Hepatocyte (in vitro differentiated cells): ENCODE measurements around the gene RD3L. TPM values are rescaled to one million over a fixed set of nuclear protein-coding genes. Genes with fewer than 3 reads are reported as not detected.

Source experiments
- DNase-seq: peaks from one replicate; pipeline ENCODE4 v3.0.0-alpha.2; 2016; ENCODE audit warnings: low spot score
- H2AFZ ChIP-seq: fragments of 200-600 bp; sonication (generic); 2 replicates; pipeline ENCODE4 v1.6.0; 2016; ENCODE audit warnings: antibody characterized with exemption, mild to moderate bottlenecking
- H3K27ac ChIP-seq: fragments of 200-600 bp; sonication (generic); 2 replicates; pipeline ENCODE4 v1.5.1; 2016; ENCODE audit warnings: mild to moderate bottlenecking
- H3K27me3 ChIP-seq: fragments of 200-600 bp; sonication (generic); 2 replicates; pipeline ENCODE4 v1.6.1; 2016
- H3K36me3 ChIP-seq: fragments of 200-600 bp; sonication (generic); replicated peaks from 2 replicates; pipeline ENCODE4 v1.5.1; 2016; ENCODE audit warnings: low read depth; ENCODE audit not compliant: insufficient read depth
- H3K4me1 ChIP-seq: fragments of 200-600 bp; sonication (generic); 2 replicates; pipeline ENCODE4 v1.5.1; 2016; ENCODE audit warnings: mild to moderate bottlenecking, moderate library complexity; ENCODE audit not compliant: insufficient read depth
- H3K4me2 ChIP-seq: fragments of 200-600 bp; sonication (generic); 2 replicates; pipeline ENCODE4 v1.6.0; 2016
- H3K4me3 ChIP-seq: fragments of 200-600 bp; sonication (generic); 2 replicates; pipeline ENCODE4 v1.5.1; 2016; ENCODE audit warnings: mild to moderate bottlenecking
- H3K79me2 ChIP-seq: fragments of 200-600 bp; sonication (generic); 2 replicates; pipeline ENCODE4 v1.6.0; 2017; ENCODE audit warnings: mild to moderate bottlenecking
- H3K9me2 ChIP-seq: fragments of 200-600 bp; sonication (generic); replicated peaks from 2 replicates; pipeline ENCODE4 v1.6.0; 2017; ENCODE audit warnings: mild to moderate bottlenecking; ENCODE audit not compliant: insufficient read depth
- H3K9me3 ChIP-seq: fragments of 200-600 bp; sonication (generic); 2 replicates; pipeline ENCODE4 v1.5.1; 2016; ENCODE audit warnings: low read depth, mild to moderate bottlenecking
- H4K20me1 ChIP-seq: fragments of 200-600 bp; sonication (generic); 2 replicates; pipeline ENCODE4 v1.6.0; 2016; ENCODE audit warnings: mild to moderate bottlenecking; ENCODE audit not compliant: insufficient read depth, poor library complexity, severe bottlenecking
- CTCF ChIP-seq: fragments of 200-600 bp; sonication (generic); IDR thresholded peaks from 2 replicates; pipeline ENCODE4 v1.5.1; 2016; ENCODE audit warnings: antibody characterized with exemption, mild to moderate bottlenecking; ENCODE audit not compliant: poor library complexity
- EZH2 ChIP-seq: fragments of 200-600 bp; sonication (generic); IDR thresholded peaks from 2 replicates; pipeline ENCODE4 v1.6.1; 2016; ENCODE audit warnings: antibody characterized with exemption, mild to moderate bottlenecking, borderline replicate concordance
- EZH2phosphoT487 ChIP-seq: fragments of 200-600 bp; sonication (generic); IDR thresholded peaks from one replicate; pipeline ENCODE4 v1.6.1; 2018; ENCODE audit warnings: antibody characterized with exemption, mild to moderate bottlenecking, low read depth, moderate library complexity; ENCODE audit not compliant: unreplicated experiment, severe bottlenecking
- WGBS: methylation state at CpG from one replicate; pipeline ENCODE4 v1.1.6; 2016; ENCODE audit warnings: low lambda C conversion rate; ENCODE audit errors: missing lambda C conversion rate; 5-methylcytosine and 5-hydroxymethylcytosine counted together
- polyA plus RNA-seq: library from polyadenylated mRNA; unstranded; fragments of >200 nt; fragmentation: Nextera tagmentation; extraction: Ambion mirVana; gene quantifications from 2 replicates; pipeline ENCODE4 v1.2.1, GENCODE V29; 2016
- total RNA-seq: library from RNA; depleted of rRNA; stranded (reverse); fragments of >200 nt; gene quantifications from 2 replicates; pipeline ENCODE4 v1.2.3, GENCODE V29; 2014

Gene RD3L
- total and polyA plus RNA-seq, 2 experiments from 2014 or later, result not detected

- Histone ChIP-seq H3K4me2 (no peak overlapping the region), H3K36me3 (no peaks in the 10 kb centered on the region), H3K4me3 (no peak overlapping the region), H3K27ac (no peak overlapping the region), H4K20me1 (no peaks in the 10 kb centered on the region), H2AFZ (no peak overlapping the region), H3K9me3 (no peaks in the 10 kb centered on the region), H3K9me2 (no peaks in the 10 kb centered on the region), H3K79me2 (no peaks in the 10 kb centered on the region), H3K4me1 (no peaks in the 10 kb centered on the region), H3K27me3 (no peaks in the 10 kb centered on the region)
- TF ChIP-seq EZH2phosphoT487, result no peak
- no peak for TF ChIP-seq CTCF
- no peak for TF ChIP-seq EZH2
- no peak for DNase-seq
Observed at GRCh38 chr14:103966631-103967030, 24.3 kb upstream of the RD3L start.

GRCh38 chr14:103961928-103962578, 19.7 kb upstream of the RD3L start:
- TF ChIP-seq EZH2 (no peak), CTCF (no peak), EZH2phosphoT487 (no peak)
- Histone ChIP-seq H3K9me2 (no peaks in the 10 kb centered on the region), H3K4me2 (no peak overlapping the region), H3K27me3 (no peaks in the 10 kb centered on the region), H3K4me1 (no peaks in the 10 kb centered on the region), H2AFZ (no peak overlapping the region), H3K79me2 (no peaks in the 10 kb centered on the region), H3K4me3 (no peak overlapping the region), H3K27ac (no peak overlapping the region), H3K9me3 (no peaks in the 10 kb centered on the region), H4K20me1 (no peaks in the 10 kb centered on the region), H3K36me3 (no peaks in the 10 kb centered on the region)
- 90% methylated on average over 5 of the region's 5 CpGs for WGBS
- no peak for DNase-seq

- TF ChIP-seq EZH2 (no peak), CTCF (no peak), EZH2phosphoT487 (no peak)
- H3K27ac ChIP-seq, result no peak overlapping the region
- H3K27me3 ChIP-seq, result no peaks in the 10 kb centered on the region
- no peaks in the 10 kb centered on the region for H4K20me1 ChIP-seq
- H3K9me3 ChIP-seq, result no peaks in the 10 kb centered on the region
- H3K4me1 ChIP-seq, result no peaks in the 10 kb centered on the region
- 67% methylated on average over 11 of the region's 11 CpGs for WGBS
- DNase-seq, result no peak
- H3K79me2 ChIP-seq, result no peaks in the 10 kb centered on the region
- no peak overlapping the region for H3K4me2 ChIP-seq
- no peak overlapping the region for H3K4me3 ChIP-seq
- no peaks in the 10 kb centered on the region for H3K9me2 ChIP-seq
- H2AFZ ChIP-seq, result no peak overlapping the region
- H3K36me3 ChIP-seq, result no peaks in the 10 kb centered on the region
Observed at GRCh38 chr14:103960457-103961055, 18.2 kb upstream of the RD3L start.
